Neural progenitor cell (in vitro differentiated cells): ENCODE results near the gene MEGF6. TPM values are rescaled to one million over a fixed set of nuclear protein-coding genes. Genes with fewer than 3 reads are reported as not detected.

Source experiments
- DNase-seq: peaks from one replicate; pipeline ENCODE4 v3.0.0-alpha.2; 2016; ENCODE audit warnings: low spot score
- H2AFZ ChIP-seq: fragments of 200-600 bp; sonication (generic); replicated peaks from 2 replicates; pipeline ENCODE4 v1.6.1; 2016; ENCODE audit warnings: antibody characterized with exemption
- H3F3A ChIP-seq: fragments of 200-600 bp; sonication (generic); 2 replicates; pipeline ENCODE4 v1.6.1; 2016; ENCODE audit warnings: antibody characterized with exemption, low read depth
- H3K27ac ChIP-seq: fragments of 200-600 bp; sonication (generic); 2 replicates; pipeline ENCODE4 v1.5.1; 2016; ENCODE audit warnings: mild to moderate bottlenecking
- H3K27me3 ChIP-seq: fragments of 200-600 bp; sonication (generic); 2 replicates; pipeline ENCODE4 v1.6.1; 2016; ENCODE audit warnings: mild to moderate bottlenecking, moderate library complexity
- H3K36me3 ChIP-seq: fragments of 200-600 bp; sonication (generic); 2 replicates; pipeline ENCODE4 v1.5.1; 2016
- H3K4me1 ChIP-seq: fragments of 200-600 bp; sonication (generic); 2 replicates; pipeline ENCODE4 v1.6.1; 2016; ENCODE audit warnings: mixed run types
- H3K4me2 ChIP-seq: fragments of 200-600 bp; sonication (generic); 2 replicates; pipeline ENCODE4 v1.6.1; 2016
- H3K4me3 ChIP-seq: fragments of 200-600 bp; sonication (generic); 2 replicates; pipeline ENCODE4 v1.5.1; 2016
- H3K79me2 ChIP-seq: fragments of 200-600 bp; sonication (generic); 2 replicates; pipeline ENCODE4 v1.6.1; 2016; ENCODE audit warnings: low read depth
- H3K9ac ChIP-seq: fragments of 200-600 bp; sonication (generic); 2 replicates; pipeline ENCODE4 v1.6.1; 2016
- H3K9me3 ChIP-seq: fragments of 200-600 bp; sonication (generic); 2 replicates; pipeline ENCODE4 v1.5.1; 2016; ENCODE audit warnings: low read depth
- H4K20me1 ChIP-seq: fragments of 200-600 bp; sonication (generic); 2 replicates; pipeline ENCODE4 v1.6.1; 2016; ENCODE audit warnings: low read depth
- H3K27ac Mint-ChIP-seq: 3 replicates; pipeline ENCODE4 v1.8.0; 2021; ENCODE audit warnings: mixed read lengths
- H3K27me3 Mint-ChIP-seq: 2 replicates; pipeline ENCODE4 v1.8.0; 2022; ENCODE audit warnings: low read depth, mild to moderate bottlenecking, inconsistent platforms, moderate library complexity, mixed read lengths; ENCODE audit not compliant: insufficient read depth
- H3K36me3 Mint-ChIP-seq: 3 replicates; pipeline ENCODE4 v1.8.0; 2021; ENCODE audit warnings: mixed read lengths
- H3K4me1 Mint-ChIP-seq: 3 replicates; pipeline ENCODE4 v1.8.0; 2021; ENCODE audit warnings: mixed read lengths
- H3K4me3 Mint-ChIP-seq: 3 replicates; pipeline ENCODE4 v1.8.0; 2021; ENCODE audit warnings: mild to moderate bottlenecking, moderate library complexity, mixed read lengths
- H3K9me3 Mint-ChIP-seq: 3 replicates; pipeline ENCODE4 v1.8.0; 2020; ENCODE audit warnings: mixed read lengths
- CTCF ChIP-seq: fragments of 200-600 bp; sonication (generic); IDR thresholded peaks from 2 replicates; pipeline ENCODE4 v1.5.1; 2017; ENCODE audit warnings: antibody characterized with exemption, mild to moderate bottlenecking
- EZH2 ChIP-seq: fragments of 200-600 bp; sonication (generic); IDR thresholded peaks from 2 replicates; pipeline ENCODE4 v1.6.1; 2017; ENCODE audit warnings: antibody characterized with exemption, mild to moderate bottlenecking, moderate library complexity
- EZH2phosphoT487 ChIP-seq: fragments of 200-600 bp; sonication (generic); IDR thresholded peaks from 2 replicates; pipeline ENCODE4 v1.6.1; 2017; ENCODE audit warnings: antibody characterized with exemption
- total RNA-seq: library from RNA; depleted of rRNA; stranded (reverse); fragments of >200 nt; gene quantifications from 2 replicates; pipeline ENCODE4 v1.2.3, GENCODE V29; 2015; ENCODE audit warnings: low replicate concordance

MEGF6 gene
- total RNA-seq, 1 donor from 2014 or later: 1.7 TPM

DNA sequence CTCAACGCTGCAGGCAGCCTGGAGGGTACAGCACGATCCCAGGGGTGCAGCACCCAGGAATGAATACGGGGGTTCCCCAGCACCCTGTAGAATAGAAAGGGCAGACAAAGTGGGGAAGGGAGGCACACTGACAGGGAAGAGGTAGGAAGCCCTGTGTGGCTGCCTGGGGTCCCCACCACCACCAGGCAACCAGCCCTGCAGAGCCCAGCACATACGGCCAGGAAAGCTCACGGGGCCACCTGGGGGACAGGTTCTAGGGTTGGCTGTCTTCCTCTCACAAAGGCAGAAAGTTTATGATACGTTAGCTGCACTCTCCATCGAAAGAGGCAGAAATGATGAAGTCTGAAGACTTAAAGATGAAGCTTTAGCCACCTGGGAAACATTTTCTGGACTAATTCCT lies 104.4 kb downstream of the MEGF6 start:
- Histone ChIP-seq H3K4me1 (no peaks in the 10 kb centered on the region), H3K36me3 (no peaks in the 10 kb centered on the region), H3K27me3 (no peaks in the 10 kb centered on the region), H3K9me3 (no peaks in the 10 kb centered on the region), H3K27ac (no peak overlapping the region), H3F3A (no peaks in the 10 kb centered on the region), H3K79me2 (no peaks in the 10 kb centered on the region), H3K4me2 (no peak overlapping the region), H4K20me1 (peaks cover 51% of the 10 kb centered on the region), H3K9ac (no peak overlapping the region), H2AFZ (no peak overlapping the region), H3K4me3 (no peak overlapping the region)
- Mint-ChIP-seq H3K4me3 (no peak overlapping the region), H3K36me3 (no peaks in the 10 kb centered on the region), H3K27ac (no peak overlapping the region), H3K27me3 (peaks cover 2% of the 10 kb centered on the region), H3K9me3 (no peaks in the 10 kb centered on the region), H3K4me1 (no peaks in the 10 kb centered on the region)
- TF ChIP-seq EZH2phosphoT487 (no peak), CTCF (no peak), EZH2 (no peak)
- DNase-seq: no peak

DNA sequence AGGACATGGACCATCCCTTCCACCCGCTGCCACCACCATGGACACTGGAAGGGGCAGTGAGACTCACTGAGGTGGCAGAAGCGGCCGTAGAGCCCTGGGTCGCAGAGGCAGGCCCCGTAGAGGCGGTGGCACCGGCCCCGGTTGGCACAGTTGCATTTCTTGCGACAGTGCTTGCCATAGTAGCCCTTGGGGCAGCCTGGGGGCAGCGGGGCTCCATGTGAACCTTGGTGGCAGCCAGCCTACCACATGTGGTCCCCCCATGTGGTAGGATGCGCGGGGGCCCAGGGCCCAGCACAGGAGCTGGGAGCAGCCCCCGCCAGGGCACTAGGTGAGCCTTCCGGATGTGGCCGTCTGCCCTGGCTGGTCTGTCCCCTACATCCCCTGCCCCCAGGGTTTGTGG lies 105.3 kb downstream of the MEGF6 start:
- peaks cover 2% of the 10 kb centered on the region for H3K27me3 Mint-ChIP-seq
- Histone ChIP-seq H3K27me3 (no peaks in the 10 kb centered on the region), H3F3A (no peaks in the 10 kb centered on the region), H4K20me1 (peaks cover 55% of the 10 kb centered on the region), H3K9ac (no peak overlapping the region), H2AFZ (no peak overlapping the region), H3K4me3 (no peak overlapping the region), H3K27ac (no peak overlapping the region), H3K4me2 (no peak overlapping the region), H3K79me2 (no peaks in the 10 kb centered on the region), H3K36me3 (no peaks in the 10 kb centered on the region), H3K9me3 (no peaks in the 10 kb centered on the region), H3K4me1 (no peaks in the 10 kb centered on the region)
- no peak for TF ChIP-seq CTCF
- TF ChIP-seq EZH2phosphoT487: no peak
- TF ChIP-seq EZH2: no peak
- no peak for DNase-seq
- H3K36me3 Mint-ChIP-seq: no peaks in the 10 kb centered on the region
- no peaks in the 10 kb centered on the region for H3K9me3 Mint-ChIP-seq
- H3K4me1 Mint-ChIP-seq: no peaks in the 10 kb centered on the region
- H3K27ac Mint-ChIP-seq: no peak overlapping the region
- no peak overlapping the region for H3K4me3 Mint-ChIP-seq

- Mint-ChIP-seq H3K27me3 (peaks cover 2% of the 10 kb centered on the region), H3K4me1 (no peaks in the 10 kb centered on the region), H3K4me3 (no peak overlapping the region), H3K27ac (no peak overlapping the region), H3K9me3 (no peaks in the 10 kb centered on the region), H3K36me3 (no peaks in the 10 kb centered on the region)
- DNase-seq: no peak
- no peak overlapping the region for H2AFZ ChIP-seq
- H3K4me3 ChIP-seq: no peak overlapping the region
- no peaks in the 10 kb centered on the region for H3K9me3 ChIP-seq
- no peak overlapping the region for H3K9ac ChIP-seq
- peaks cover 55% of the 10 kb centered on the region for H4K20me1 ChIP-seq
- H3K4me2 ChIP-seq: no peak overlapping the region
- no peak overlapping the region for H3K27ac ChIP-seq
- H3K27me3 ChIP-seq: no peaks in the 10 kb centered on the region
- TF ChIP-seq CTCF (no peak), EZH2 (no peak), EZH2phosphoT487 (no peak)
- H3K36me3 ChIP-seq: no peaks in the 10 kb centered on the region
- no peaks in the 10 kb centered on the region for H3K79me2 ChIP-seq
- no peaks in the 10 kb centered on the region for H3F3A ChIP-seq
- no peaks in the 10 kb centered on the region for H3K4me1 ChIP-seq
These were observed 106.1 kb downstream of the MEGF6 start for GRCh38 chr1:3505161-3505560.

- Histone ChIP-seq H3F3A (no peaks in the 10 kb centered on the region), H3K4me1 (no peaks in the 10 kb centered on the region), H4K20me1 (peaks cover 54% of the 10 kb centered on the region), H3K9ac (no peak overlapping the region), H3K27ac (no peak overlapping the region), H2AFZ (no peak overlapping the region), H3K27me3 (no peaks in the 10 kb centered on the region), H3K4me3 (no peak overlapping the region), H3K4me2 (no peak overlapping the region), H3K79me2 (no peaks in the 10 kb centered on the region), H3K9me3 (no peaks in the 10 kb centered on the region), H3K36me3 (no peaks in the 10 kb centered on the region)
- no peak overlapping the region for H3K27ac Mint-ChIP-seq
- TF ChIP-seq CTCF: no peak
- TF ChIP-seq EZH2phosphoT487: no peak
- no peak for TF ChIP-seq EZH2
- H3K27me3 Mint-ChIP-seq: peaks cover 2% of the 10 kb centered on the region
- H3K4me1 Mint-ChIP-seq: no peaks in the 10 kb centered on the region
- DNase-seq: no peak
- no peaks in the 10 kb centered on the region for H3K9me3 Mint-ChIP-seq
- no peaks in the 10 kb centered on the region for H3K36me3 Mint-ChIP-seq
- H3K4me3 Mint-ChIP-seq: no peak overlapping the region
These were observed 106.5 kb downstream of the MEGF6 start for GRCh38 chr1:3504822-3505153.
